22Rv1 (cell line): ENCODE measurements around the gene RAD51B.
"Not testable (repeated sequence)": the region's sequence is repeated elsewhere in the genome, so short reads cannot be mapped to it uniquely, and the experiment has no call there.

Source experiments
- H3K27ac ChIP-seq: fragments of 450-650 bp; 2 replicates; pipeline ENCODE4 v1.5.1; 2017
- CTCF ChIP-seq: fragments of 450-650 bp; IDR thresholded peaks from 2 replicates; pipeline ENCODE4 v1.5.1; 2017; ENCODE audit warnings: mild to moderate bottlenecking
- ZFX ChIP-seq: fragments of 450-650 bp; IDR thresholded peaks from 2 replicates; pipeline ENCODE4 v1.6.1; 2017; ENCODE audit warnings: antibody characterized with exemption, borderline replicate concordance

Gene RAD51B

GRCh38 chr14:68094158-68094557, 274.6 kb downstream of the RAD51B start:
- no peak overlapping the region for H3K27ac ChIP-seq
- TF ChIP-seq ZFX (no peak), CTCF (no peak)

- TF ChIP-seq CTCF = no peak
- TF ChIP-seq ZFX = no peak
- no peak overlapping the region for H3K27ac ChIP-seq
Observed at GRCh38 chr14:68094752-68095151, 275.2 kb downstream of the RAD51B start.

DNA sequence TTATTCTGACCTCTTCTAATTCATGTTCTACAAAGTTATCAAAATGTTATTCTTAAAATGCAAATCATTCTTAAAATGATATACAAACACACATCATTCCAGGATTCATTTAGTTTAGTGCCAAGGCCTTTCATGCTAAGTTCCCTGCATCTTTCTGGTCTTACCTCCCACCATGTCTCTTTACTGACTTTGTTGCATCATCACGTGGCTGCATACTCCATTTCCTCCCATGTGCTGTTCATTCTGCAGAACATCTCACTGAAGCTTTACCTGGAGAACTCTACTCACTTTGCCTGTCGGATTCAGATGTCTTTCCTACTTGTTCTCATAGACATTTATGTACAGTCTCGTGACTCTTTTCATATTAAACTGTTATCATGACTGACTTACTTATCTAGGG, 278.1 kb downstream of the RAD51B start:
- TF ChIP-seq ZFX = no peak
- TF ChIP-seq CTCF = no peak
- no peak overlapping the region for H3K27ac ChIP-seq

GRCh38 chr14:68098834-68099233, 279.3 kb downstream of the RAD51B start:
- no peak overlapping the region for H3K27ac ChIP-seq
- no peak for TF ChIP-seq ZFX
- no peak for TF ChIP-seq CTCF

DNA sequence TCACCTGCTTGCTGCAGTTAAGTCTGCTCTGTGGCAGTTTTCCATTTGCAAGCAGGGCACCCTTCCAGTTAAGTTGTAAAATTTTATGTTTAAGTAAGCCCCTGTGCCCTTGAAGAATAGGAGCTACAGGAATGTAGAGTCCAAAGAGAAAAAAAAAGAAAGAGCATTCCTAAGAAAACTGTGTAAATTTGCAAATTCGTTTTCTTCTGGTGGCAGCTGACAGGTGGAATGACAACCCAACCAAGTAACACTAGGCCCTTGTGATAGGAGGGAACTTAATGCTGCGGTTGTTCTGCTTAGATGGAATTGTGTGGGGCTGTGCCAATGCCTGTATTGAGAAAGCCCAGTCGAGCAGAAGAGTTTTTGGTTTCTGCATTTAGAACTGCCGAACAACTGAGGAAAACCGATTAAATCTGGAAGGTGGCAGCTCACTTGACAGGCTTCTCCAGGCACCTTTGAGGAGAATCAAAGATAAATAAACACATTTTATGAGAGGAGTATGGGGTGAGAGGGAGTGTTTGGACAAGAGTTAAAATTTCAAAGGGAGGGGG, 280.0 kb downstream of the RAD51B start:
- no peak for TF ChIP-seq ZFX
- no peak for TF ChIP-seq CTCF
- H3K27ac ChIP-seq = no peak overlapping the region

DNA sequence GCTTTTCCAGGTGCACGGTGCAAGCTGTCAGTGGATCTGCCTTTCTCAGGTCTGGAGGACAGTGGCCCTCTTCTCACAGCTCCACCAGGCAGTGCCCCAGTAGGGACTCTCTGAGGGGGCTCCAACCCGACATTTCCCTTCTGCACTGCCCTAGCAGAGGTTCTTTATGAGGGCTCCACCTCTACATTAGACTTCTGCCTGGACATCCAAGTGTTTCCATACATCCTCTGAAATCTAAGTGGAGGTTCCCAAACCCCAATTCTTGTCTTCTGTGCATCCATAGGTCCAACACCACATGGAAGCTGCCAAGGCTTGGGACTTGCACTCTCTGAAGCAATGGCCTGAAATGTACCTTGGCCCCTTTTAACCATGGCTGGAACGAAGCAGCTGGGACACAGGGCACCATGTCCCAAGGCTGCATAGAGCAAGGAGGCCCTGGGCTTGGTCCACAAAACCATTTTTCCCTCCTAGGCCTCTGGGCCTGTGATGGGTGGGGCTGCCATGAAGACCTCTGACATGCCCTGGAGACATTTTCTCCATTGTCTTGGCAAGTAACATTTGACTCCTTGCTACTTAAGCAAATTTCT, 282.2 kb downstream of the RAD51B start:
- H3K27ac ChIP-seq = not testable (repeated sequence)

DNA sequence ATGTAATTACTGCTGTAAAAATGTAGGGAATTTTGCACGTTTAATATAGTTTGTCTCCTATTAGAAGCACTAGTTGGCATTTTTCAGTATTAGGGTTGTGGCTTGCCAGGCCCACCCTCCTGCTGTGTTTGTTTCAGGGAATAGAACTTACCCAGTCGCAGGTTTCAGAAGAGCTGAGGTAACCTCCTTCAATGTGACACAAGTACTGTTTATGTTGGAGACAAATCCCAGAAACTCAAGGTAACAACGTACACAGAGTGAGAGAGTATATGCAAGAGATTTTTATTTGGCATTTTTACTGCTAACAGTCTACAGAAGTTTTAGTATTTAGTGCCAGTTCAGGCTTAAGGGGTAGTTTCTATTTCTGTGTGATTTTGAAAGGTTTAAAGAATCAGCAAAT, 284.3 kb downstream of the RAD51B start:
- H3K27ac ChIP-seq = no peak overlapping the region
- TF ChIP-seq CTCF (no peak), ZFX (no peak)

GRCh38 chr14:68104518-68104917, 284.9 kb downstream of the RAD51B start:
- no peak overlapping the region for H3K27ac ChIP-seq
- TF ChIP-seq ZFX = no peak
- no peak for TF ChIP-seq CTCF
